ENCODE measurements around the gene CFAP206.
"Not testable (repeated sequence)": the region's sequence is repeated elsewhere in the genome, so short reads cannot be mapped to it uniquely, and the experiment has no call there.

CFAP206 gene

GRCh38 chr6:87420360-87420759, 12.6 kb downstream of the CFAP206 start:
- DNase-seq (ENCODE audit: low read depth): no peak

GRCh38 chr6:87421576-87421975, 13.8 kb downstream of the CFAP206 start:
- DNase-seq (ENCODE audit: low read depth): no peak

GRCh38 chr6:87426789-87427188, 19.0 kb downstream of the CFAP206 start:
- no peak for DNase-seq (ENCODE audit: low read depth)

GRCh38 chr6:87430499-87430898, 22.7 kb downstream of the CFAP206 start:
- DNase-seq (ENCODE audit: low read depth): no peak

GRCh38 chr6:87431263-87431662, 23.5 kb downstream of the CFAP206 start:
- no peak for DNase-seq (ENCODE audit: low read depth)

GRCh38 chr6:87436435-87436834, 28.7 kb downstream of the CFAP206 start:
- DNase-seq (ENCODE audit: low read depth): peak; percentile 6

GRCh38 chr6:87441711-87442110, 33.9 kb downstream of the CFAP206 start:
- DNase-seq (ENCODE audit: low read depth): no peak

GRCh38 chr6:87444362-87444761, 36.6 kb downstream of the CFAP206 start:
- no peak for DNase-seq (ENCODE audit: low read depth)

GRCh38 chr6:87465051-87465450, 57.3 kb downstream of the CFAP206 start:
- no peak for DNase-seq (ENCODE audit: low read depth)

GRCh38 chr6:87472525-87473418, 65.0 kb downstream of the CFAP206 start, which contains the start of gene SLC35A1:
SLC35A1 (plus strand) TSS chr6:87472974; CDS start chr6:87473004, 30 bp downstream.
- DNase-seq (ENCODE audit: low read depth): peak; percentile 80

GRCh38 chr6:87473419-87473903, 65.7 kb downstream of the CFAP206 start:
- peak; percentile 36 for DNase-seq (ENCODE audit: low read depth)

GRCh38 chr6:87481931-87482330, 74.2 kb downstream of the CFAP206 start:
- DNase-seq (ENCODE audit: low read depth): no peak

GRCh38 chr6:87482366-87482765, 74.6 kb downstream of the CFAP206 start:
- DNase-seq (ENCODE audit: low read depth): no peak

GRCh38 chr6:87483929-87484328, 76.2 kb downstream of the CFAP206 start:
- DNase-seq (ENCODE audit: low read depth): no peak

- no peak for DNase-seq (ENCODE audit: low read depth)
Observed at GRCh38 chr6:87484491-87484890, 76.7 kb downstream of the CFAP206 start.

- DNase-seq (ENCODE audit: low read depth): no peak
Observed at GRCh38 chr6:87487555-87487954, 79.8 kb downstream of the CFAP206 start.

GRCh38 chr6:87489326-87489725, 81.6 kb downstream of the CFAP206 start:
- DNase-seq (ENCODE audit: low read depth): not testable (repeated sequence)

GRCh38 chr6:87494761-87495422, 87.1 kb downstream of the CFAP206 start:
- no peak for DNase-seq (ENCODE audit: low read depth)

- no peak for DNase-seq (ENCODE audit: low read depth)
Observed at GRCh38 chr6:87498048-87498447, 90.3 kb downstream of the CFAP206 start.

- no peak for DNase-seq (ENCODE audit: low read depth)
Observed at GRCh38 chr6:87501809-87502572, 94.2 kb downstream of the CFAP206 start.

GRCh38 chr6:87504441-87504840, 96.7 kb downstream of the CFAP206 start:
- no peak for DNase-seq (ENCODE audit: low read depth)

Measured in stimulated activated CD4-positive, alpha-beta T cell treated with anti-CD3 and anti-CD28 coated beads, Interleukin-2, amount 100 ng/mL, for 4 hours (primary cell).